GM12872 (cell line): ENCODE measurements around the gene VN1R5.
"Not testable (repeated sequence)": the region's sequence is repeated elsewhere in the genome, so short reads cannot be mapped to it uniquely, and the experiment has no call there.

ENCODE experiments used
- CTCF ChIP-seq: IDR thresholded peaks from 3 replicates; pipeline ENCODE4 v1.5.1; 2011; ENCODE audit warnings: low read depth, mild to moderate bottlenecking, low read length, moderate library complexity; ENCODE audit not compliant: insufficient read depth

VN1R5 gene

GRCh38 chr1:247255772-247256171 lies at the start of gene VN1R5:
VN1R5 (plus strand) TSS chr1:247256072.
- not testable (repeated sequence) for TF ChIP-seq CTCF

- no peak for TF ChIP-seq CTCF
These were observed 46.5 kb upstream of the VN1R5 start for GRCh38 chr1:247209396-247209795.

GRCh38 chr1:247210062-247210375 lies 45.9 kb upstream of the VN1R5 start:
- no peak for TF ChIP-seq CTCF

- TF ChIP-seq CTCF, result no peak
These were observed 45.3 kb upstream of the VN1R5 start for GRCh38 chr1:247210376-247211117.

GRCh38 chr1:247211339-247211738 lies 44.5 kb upstream of the VN1R5 start:
- no peak for TF ChIP-seq CTCF

GRCh38 chr1:247212012-247212411 lies 43.9 kb upstream of the VN1R5 start:
- no peak for TF ChIP-seq CTCF

GRCh38 chr1:247212627-247213617 lies 43.0 kb upstream of the VN1R5 start:
- TF ChIP-seq CTCF, result no peak
